Ascending aorta (tissue), 2 donors: ENCODE results near the gene ANKS3. TPM values are rescaled to one million over a fixed set of nuclear protein-coding genes. Genes with fewer than 3 reads are reported as not detected.

Experiments used
- DNase-seq, 2 donors: peaks; one replicate each; pipeline ENCODE4 v3.0.0-alpha.2; 2019; ENCODE audit warnings: low spot score in 2 of 2
- H3K27ac ChIP-seq, 2 donors: fragments of 200-600 bp; sonication (generic); one replicate each; pipeline ENCODE4 v1.5.1; 2016 to 2017; ENCODE audit warnings: mild to moderate bottlenecking in 1 of 2
- H3K27me3 ChIP-seq: fragments of 200-600 bp; sonication (generic); one replicate; pipeline ENCODE4 v1.5.1; 2017
- H3K36me3 ChIP-seq, 2 donors: fragments of 200-600 bp; sonication (generic); one replicate each; pipeline ENCODE4 v1.5.1; 2016
- H3K4me1 ChIP-seq, 2 donors: fragments of 200-600 bp; sonication (generic); one replicate each; pipeline ENCODE4 v1.5.1; 2016 to 2017; ENCODE audit warnings: mild to moderate bottlenecking in 1 of 2
- H3K4me3 ChIP-seq, 2 donors: fragments of 200-600 bp; sonication (generic); one replicate each; pipeline ENCODE4 v1.5.1; 2016 to 2017; ENCODE audit warnings: mild to moderate bottlenecking in 1 of 2
- H3K9me3 ChIP-seq, 2 donors: fragments of 200-600 bp; sonication (generic); one replicate each; pipeline ENCODE4 v1.5.1; 2016
- CTCF ChIP-seq, 3 experiments: fragments of 200-600 bp in 2 of 3; fragments of 450-650 bp in 1 of 3; sonication (generic) in 2 of 3; IDR thresholded peaks; one replicate each; pipeline ENCODE4 v1.5.1; 2016 to 2019; ENCODE audit warnings: antibody characterized with exemption in 3 of 3, mild to moderate bottlenecking in 1 of 3, moderate library complexity in 1 of 3
- intact Hi-C: fragments of 100-400 bp; cut with DNase I; formaldehyde crosslinking; loops from one replicate; pipeline ENCODE4 v1.15.1; 2023
- total RNA-seq: library from RNA; depleted of rRNA; stranded (reverse); fragments of >200 nt; gene quantifications from one replicate; pipeline ENCODE4 v1.1.0, GENCODE V29; 2016

The ANKS3 gene
- total RNA-seq, 1 donor from 2014 or later = 55.9 TPM

- H3K36me3 ChIP-seq = peaks cover 70 to 87% of the 10 kb centered on the region in 2 donors
- H3K4me3 ChIP-seq = no peak overlapping the region
- no peaks in the 10 kb centered on the region for H3K9me3 ChIP-seq
- H3K27ac ChIP-seq = no peak overlapping the region
- no peaks in the 10 kb centered on the region for H3K4me1 ChIP-seq
- no peaks in the 10 kb centered on the region for H3K27me3 ChIP-seq
- no peak for DNase-seq
- intact Hi-C loops = no loop called here
- no peak for TF ChIP-seq CTCF (IDR thresholded peaks at IDR 0.05)
Observed at GRCh38 chr16:4684058-4684715, 49.9 kb downstream of the ANKS3 start.

- H3K4me1 ChIP-seq = no peaks in the 10 kb centered on the region
- no peak overlapping the region for H3K27ac ChIP-seq
- DNase-seq = no peak
- intact Hi-C loops = no loop called here
- H3K9me3 ChIP-seq = no peaks in the 10 kb centered on the region
- no peak for TF ChIP-seq CTCF (IDR thresholded peaks at IDR 0.05)
- peaks cover 73 to 83% of the 10 kb centered on the region in 2 donors for H3K36me3 ChIP-seq
- no peaks in the 10 kb centered on the region for H3K27me3 ChIP-seq
- H3K4me3 ChIP-seq = no peak overlapping the region
Observed at GRCh38 chr16:4683255-4684057, 50.6 kb downstream of the ANKS3 start.

- Histone ChIP-seq H3K4me3 (no peak overlapping the region), H3K4me1 (no peaks in the 10 kb centered on the region), H3K27me3 (no peaks in the 10 kb centered on the region), H3K36me3 (peaks cover 73 to 81% of the 10 kb centered on the region in 2 donors), H3K9me3 (no peaks in the 10 kb centered on the region), H3K27ac (no peak overlapping the region)
- intact Hi-C loops = no loop called here
- no peak for TF ChIP-seq CTCF (IDR thresholded peaks at IDR 0.05)
- DNase-seq = no peak
Observed at GRCh38 chr16:4682616-4683254, 51.3 kb downstream of the ANKS3 start.

- H3K36me3 ChIP-seq = peaks cover 74 to 84% of the 10 kb centered on the region in 2 donors
- TF ChIP-seq CTCF (IDR thresholded peaks at IDR 0.05) = no peak
- H3K9me3 ChIP-seq = no peaks in the 10 kb centered on the region
- no peaks in the 10 kb centered on the region for H3K27me3 ChIP-seq
- no peak overlapping the region for H3K27ac ChIP-seq
- H3K4me3 ChIP-seq = no peak overlapping the region
- H3K4me1 ChIP-seq = no peaks in the 10 kb centered on the region
- no peak for DNase-seq
- intact Hi-C loops = no loop called here
Observed at GRCh38 chr16:4682084-4682591, 51.9 kb downstream of the ANKS3 start.

- no peak overlapping the region for H3K27ac ChIP-seq
- H3K27me3 ChIP-seq = no peaks in the 10 kb centered on the region
- no peak for TF ChIP-seq CTCF (IDR thresholded peaks at IDR 0.05)
- H3K4me1 ChIP-seq = no peaks in the 10 kb centered on the region
- intact Hi-C loops = no loop called here
- H3K9me3 ChIP-seq = no peaks in the 10 kb centered on the region
- H3K4me3 ChIP-seq = no peak overlapping the region
- peaks cover 72 to 84% of the 10 kb centered on the region in 2 donors for H3K36me3 ChIP-seq
- DNase-seq = no peak
Observed at GRCh38 chr16:4681471-4682083, 52.5 kb downstream of the ANKS3 start.
